IPS-NIHi7 (cell line): ENCODE results near the gene PRKCZ.
A peak's percentile ranks its signal among the peaks of the same experiment; 100 is the strongest.

ENCODE experiments used
- DNase-seq: peaks from one replicate; pipeline ENCODE4 v3.0.0; 2012; ENCODE audit warnings: mixed read lengths; ENCODE audit errors: extremely low spot score

The PRKCZ gene

GRCh38 chr1:2177541-2177940 lies 127.3 kb downstream of the PRKCZ start:
- DNase-seq = no peak

GRCh38 chr1:2177946-2178538 lies 127.8 kb downstream of the PRKCZ start:
- DNase-seq = no peak

GRCh38 chr1:2178875-2179274 lies 128.7 kb downstream of the PRKCZ start:
- DNase-seq = no peak

- DNase-seq = no peak
Observed at GRCh38 chr1:2179283-2180013, 129.2 kb downstream of the PRKCZ start.

GRCh38 chr1:2180297-2181245 lies 130.4 kb downstream of the PRKCZ start:
- no peak for DNase-seq

- DNase-seq = no peak
Observed at GRCh38 chr1:2181271-2181670, 131.1 kb downstream of the PRKCZ start.

- no peak for DNase-seq
Observed at GRCh38 chr1:2181752-2182151, 131.5 kb downstream of the PRKCZ start.

- no peak for DNase-seq
Observed at GRCh38 chr1:2182376-2182775, 132.2 kb downstream of the PRKCZ start.

GRCh38 chr1:2183937-2184334 lies 133.7 kb downstream of the PRKCZ start:
- no peak for DNase-seq

GRCh38 chr1:2184531-2184930 lies 134.3 kb downstream of the PRKCZ start:
- no peak for DNase-seq

GRCh38 chr1:2184934-2185333 lies 134.7 kb downstream of the PRKCZ start:
- DNase-seq = no peak

- DNase-seq = no peak
Observed at GRCh38 chr1:2185880-2186855, 136.0 kb downstream of the PRKCZ start.

GRCh38 chr1:2186901-2187300 lies 136.7 kb downstream of the PRKCZ start:
- DNase-seq = no peak

- DNase-seq = no peak
Observed at GRCh38 chr1:2187619-2188018, 137.4 kb downstream of the PRKCZ start.

- DNase-seq = no peak
Observed at GRCh38 chr1:2188336-2188735, 138.1 kb downstream of the PRKCZ start.

GRCh38 chr1:2189459-2190425 lies 139.5 kb downstream of the PRKCZ start:
- DNase-seq = peak; percentile 92

GRCh38 chr1:2190491-2190976 lies 140.3 kb downstream of the PRKCZ start:
- no peak for DNase-seq

GRCh38 chr1:2192031-2192995 lies 142.1 kb downstream of the PRKCZ start:
- DNase-seq = no peak
